Coronary artery (tissue), 2 donors: ENCODE data around the gene DHFR.
"Not testable (repeated sequence)": the region's sequence is repeated elsewhere in the genome, so short reads cannot be mapped to it uniquely, and the experiment has no call there.

Source experiments
- DNase-seq: peaks from one replicate; pipeline ENCODE4 v3.0.0-alpha.2; 2017; ENCODE audit warnings: low spot score
- H3K27ac ChIP-seq, 2 donors: fragments of 200-600 bp; sonication (generic); one replicate each; pipeline ENCODE4 v1.5.1; 2016 to 2019
- H3K4me3 ChIP-seq: fragments of 200-600 bp; sonication (generic); 2 replicates; pipeline ENCODE4 v1.5.1; 2016; ENCODE audit warnings: mild to moderate bottlenecking, moderate library complexity
- CTCF ChIP-seq: fragments of 200-600 bp; sonication (generic); IDR thresholded peaks from one replicate; pipeline ENCODE4 v1.5.1; 2019; ENCODE audit warnings: antibody characterized with exemption

Gene DHFR

GRCh38 chr5:80668016-80668969 is 13.5 kb upstream of the DHFR start:
- TF ChIP-seq CTCF, result no peak
- DNase-seq, result no peak
- Histone ChIP-seq H3K27ac (no peak overlapping the region), H3K4me3 (no peak overlapping the region)

- TF ChIP-seq CTCF, result no peak
- no peak overlapping the region for H3K27ac ChIP-seq
- no peak overlapping the region for H3K4me3 ChIP-seq
- no peak for DNase-seq
Measured at GRCh38 chr5:80667384-80667783, 12.6 kb upstream of the DHFR start.

GRCh38 chr5:80665057-80665456 is 10.3 kb upstream of the DHFR start:
- Histone ChIP-seq H3K4me3 (no peak overlapping the region), H3K27ac (no peak overlapping the region)
- no peak for DNase-seq
- TF ChIP-seq CTCF, result no peak

- H3K27ac ChIP-seq, result no peak overlapping the region
- no peak for DNase-seq
Measured at GRCh38 chr5:80662108-80662507, 7.3 kb upstream of the DHFR start.

GRCh38 chr5:80660661-80661060 is 5.9 kb upstream of the DHFR start:
- DNase-seq, H3K4me3 ChIP-seq, H3K27ac ChIP-seq: not testable (repeated sequence)

More at GRCh38 chr5:80662108-80662507, 7.3 kb upstream of the DHFR start:
- H3K4me3 ChIP-seq, result no peak overlapping the region
- TF ChIP-seq CTCF, result no peak

GRCh38 chr5:80659106-80659505 is 4.3 kb upstream of the DHFR start:
- TF ChIP-seq CTCF, result no peak

GRCh38 chr5:80656425-80656824 is 1.6 kb upstream of the DHFR start:
- DNase-seq, result no peak
- no peak overlapping the region for H3K27ac ChIP-seq
- H3K4me3 ChIP-seq, result no peak overlapping the region
- no peak for TF ChIP-seq CTCF

More at GRCh38 chr5:80659106-80659505, 4.3 kb upstream of the DHFR start:
- DNase-seq, result no peak
- H3K4me3 ChIP-seq, result no peak overlapping the region
- no peak overlapping the region for H3K27ac ChIP-seq
